PFSK-1 (cell line): Measurements from ENCODE around the gene NUP133.

Experiments used
- FOXP2 ChIP-seq: optimal IDR thresholded peaks from 2 replicates; pipeline ENCODE3; 2011; ENCODE audit warnings: borderline replicate concordance, control low read depth, inconsistent platforms; ENCODE audit not compliant: insufficient read depth; ENCODE audit errors: extremely low read length, extremely low read depth
- POLR2AphosphoS5 ChIP-seq: IDR thresholded peaks from 2 replicates; pipeline ENCODE4 v1.6.1; 2012; ENCODE audit warnings: low read depth, mild to moderate bottlenecking, control low read depth, low read length, moderate library complexity
- SIN3A ChIP-seq: IDR thresholded peaks from 2 replicates; pipeline ENCODE4 v1.6.1; 2012; ENCODE audit warnings: mild to moderate bottlenecking, low read length, moderate library complexity, borderline replicate concordance; ENCODE audit not compliant: insufficient read depth
- TAF1 ChIP-seq: IDR thresholded peaks from 2 replicates; pipeline ENCODE4 v1.6.1; 2012; ENCODE audit warnings: low read length, control low read depth, borderline replicate concordance; ENCODE audit not compliant: insufficient read depth
- TF ChIP-seq, protein P1 (sequence below), 2 experiments: IDR thresholded peaks; 2 replicates each; pipeline versions ENCODE4 v1.6.1 to v1.8.0; 2011 to 2012; ENCODE audit warnings: low read depth in 2 of 2, low read length in 2 of 2, control low read depth in 1 of 2, inconsistent platforms in 1 of 2, mild to moderate bottlenecking in 1 of 2, moderate library complexity in 1 of 2; ENCODE audit not compliant: insufficient read depth in 1 of 2

NUP133 gene

DNA sequence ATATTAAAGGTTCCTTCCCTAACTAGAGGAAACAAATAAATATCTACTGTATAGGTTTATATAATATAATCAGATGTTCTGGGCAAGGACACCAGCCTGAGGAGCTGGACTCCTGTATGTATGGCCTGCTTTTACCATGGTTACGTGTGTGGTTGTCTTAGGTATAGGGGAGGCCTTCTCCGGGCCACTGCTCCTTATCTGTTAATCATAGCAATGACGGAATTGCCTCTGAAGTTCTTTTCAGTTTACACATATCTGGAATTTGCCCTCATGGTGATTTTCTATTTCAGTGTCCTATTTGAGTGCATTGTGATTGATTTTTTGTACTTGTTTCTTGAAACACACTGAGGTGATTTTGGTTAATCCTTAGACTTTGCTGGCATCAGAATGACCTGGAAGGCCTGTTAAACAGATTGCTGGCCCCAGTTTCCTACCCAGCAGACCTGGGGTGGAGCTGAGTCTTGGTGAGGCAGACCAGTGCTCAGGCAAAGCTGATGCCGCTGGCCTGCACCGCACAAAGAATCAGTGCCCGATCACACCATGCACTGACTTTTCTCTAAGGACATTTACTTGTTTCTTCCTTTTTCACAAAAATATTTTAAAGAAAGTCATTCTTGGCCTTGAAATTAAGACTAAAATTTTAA, 31.8 kb upstream of the NUP133 start:
- TF ChIP-seq POLR2AphosphoS5 (no peak), FOXP2 (no peak), SIN3A (no peak), TAF1 (no peak)
- TF ChIP-seq, protein P1, sequence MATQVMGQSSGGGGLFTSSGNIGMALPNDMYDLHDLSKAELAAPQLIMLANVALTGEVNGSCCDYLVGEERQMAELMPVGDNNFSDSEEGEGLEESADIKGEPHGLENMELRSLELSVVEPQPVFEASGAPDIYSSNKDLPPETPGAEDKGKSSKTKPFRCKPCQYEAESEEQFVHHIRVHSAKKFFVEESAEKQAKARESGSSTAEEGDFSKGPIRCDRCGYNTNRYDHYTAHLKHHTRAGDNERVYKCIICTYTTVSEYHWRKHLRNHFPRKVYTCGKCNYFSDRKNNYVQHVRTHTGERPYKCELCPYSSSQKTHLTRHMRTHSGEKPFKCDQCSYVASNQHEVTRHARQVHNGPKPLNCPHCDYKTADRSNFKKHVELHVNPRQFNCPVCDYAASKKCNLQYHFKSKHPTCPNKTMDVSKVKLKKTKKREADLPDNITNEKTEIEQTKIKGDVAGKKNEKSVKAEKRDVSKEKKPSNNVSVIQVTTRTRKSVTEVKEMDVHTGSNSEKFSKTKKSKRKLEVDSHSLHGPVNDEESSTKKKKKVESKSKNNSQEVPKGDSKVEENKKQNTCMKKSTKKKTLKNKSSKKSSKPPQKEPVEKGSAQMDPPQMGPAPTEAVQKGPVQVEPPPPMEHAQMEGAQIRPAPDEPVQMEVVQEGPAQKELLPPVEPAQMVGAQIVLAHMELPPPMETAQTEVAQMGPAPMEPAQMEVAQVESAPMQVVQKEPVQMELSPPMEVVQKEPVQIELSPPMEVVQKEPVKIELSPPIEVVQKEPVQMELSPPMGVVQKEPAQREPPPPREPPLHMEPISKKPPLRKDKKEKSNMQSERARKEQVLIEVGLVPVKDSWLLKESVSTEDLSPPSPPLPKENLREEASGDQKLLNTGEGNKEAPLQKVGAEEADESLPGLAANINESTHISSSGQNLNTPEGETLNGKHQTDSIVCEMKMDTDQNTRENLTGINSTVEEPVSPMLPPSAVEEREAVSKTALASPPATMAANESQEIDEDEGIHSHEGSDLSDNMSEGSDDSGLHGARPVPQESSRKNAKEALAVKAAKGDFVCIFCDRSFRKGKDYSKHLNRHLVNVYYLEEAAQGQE (IDR thresholded peaks at IDR 0.05; ENCODE audit: insufficient read depth in 1 of 2, low read depth in 2 of 2, low read length in 2 of 2), result no peak

- TF ChIP-seq, protein P1 (IDR thresholded peaks at IDR 0.05; ENCODE audit: insufficient read depth in 1 of 2, low read depth in 2 of 2, low read length in 2 of 2), result no peak
- TF ChIP-seq FOXP2, result no peak
- no peak for TF ChIP-seq SIN3A
- no peak for TF ChIP-seq POLR2AphosphoS5
- TF ChIP-seq TAF1, result no peak
Observed at GRCh38 chr1:229538945-229539344, 30.8 kb upstream of the NUP133 start.

DNA sequence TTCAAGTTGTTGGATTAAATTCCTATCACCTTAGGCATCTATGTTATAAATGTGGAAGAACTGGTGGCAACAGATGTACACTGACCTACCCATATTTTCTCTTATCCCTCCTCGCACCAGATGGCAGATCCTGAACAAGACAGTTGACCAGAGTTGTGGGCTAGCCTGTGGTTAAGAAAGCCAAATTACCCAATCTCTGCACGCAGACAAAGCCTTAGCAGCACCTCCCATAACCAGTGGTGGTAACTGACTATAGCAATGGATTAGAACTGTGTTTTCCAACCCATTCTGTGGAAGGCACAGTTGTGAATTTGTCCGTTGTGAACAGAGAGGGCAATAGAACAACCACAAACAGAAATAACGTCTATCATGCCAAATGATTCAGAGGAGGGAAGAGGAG, 29.8 kb upstream of the NUP133 start:
- TF ChIP-seq FOXP2 (no peak), POLR2AphosphoS5 (no peak), TAF1 (no peak), SIN3A (no peak)
- TF ChIP-seq, protein P1 (IDR thresholded peaks at IDR 0.05; ENCODE audit: insufficient read depth in 1 of 2, low read depth in 2 of 2, low read length in 2 of 2), result no peak

- TF ChIP-seq TAF1 (no peak), SIN3A (no peak), POLR2AphosphoS5 (no peak), FOXP2 (no peak)
- TF ChIP-seq, protein P1 (IDR thresholded peaks at IDR 0.05; ENCODE audit: insufficient read depth in 1 of 2, low read depth in 2 of 2, low read length in 2 of 2), result no peak
Observed at GRCh38 chr1:229536982-229537381, 28.8 kb upstream of the NUP133 start.

DNA sequence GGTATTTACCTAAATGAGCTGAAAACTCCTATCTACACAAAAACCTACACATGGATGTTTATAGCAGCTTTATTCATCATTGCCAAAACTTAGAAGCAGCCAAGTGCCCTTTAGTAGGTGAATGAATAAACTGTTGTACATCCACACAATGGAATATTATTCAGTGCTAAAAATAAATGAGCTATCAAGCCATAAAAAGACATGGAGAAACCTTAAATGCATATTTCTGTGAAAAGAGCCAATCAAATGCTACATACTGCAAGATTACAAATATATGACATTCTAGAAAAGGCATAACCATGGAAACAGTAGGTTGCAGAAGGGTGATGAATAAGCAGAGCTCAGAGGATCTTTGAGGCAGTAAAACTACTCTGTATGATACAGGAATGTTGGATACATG, 27.1 kb upstream of the NUP133 start:
- TF ChIP-seq SIN3A (no peak), TAF1 (no peak), FOXP2 (no peak), POLR2AphosphoS5 (no peak)
- TF ChIP-seq, protein P1 (IDR thresholded peaks at IDR 0.05; ENCODE audit: insufficient read depth in 1 of 2, low read depth in 2 of 2, low read length in 2 of 2), result no peak
